NOMO-1 (cell line): ENCODE results near the gene PIBF1.
"Not testable (repeated sequence)": the region's sequence is repeated elsewhere in the genome, so short reads cannot be mapped to it uniquely, and the experiment has no call there.

Source experiments
- DNase-seq, 2 experiments: peaks; one replicate each; lab custom pipeline; 2025; ENCODE audit not compliant: unreplicated experiment in 2 of 2; lab: John Stamatoyannopoulos, UW

Gene PIBF1

GRCh38 chr13:72998012-72998411, 216.1 kb downstream of the PIBF1 start:
- DNase-seq: no peak

DNA sequence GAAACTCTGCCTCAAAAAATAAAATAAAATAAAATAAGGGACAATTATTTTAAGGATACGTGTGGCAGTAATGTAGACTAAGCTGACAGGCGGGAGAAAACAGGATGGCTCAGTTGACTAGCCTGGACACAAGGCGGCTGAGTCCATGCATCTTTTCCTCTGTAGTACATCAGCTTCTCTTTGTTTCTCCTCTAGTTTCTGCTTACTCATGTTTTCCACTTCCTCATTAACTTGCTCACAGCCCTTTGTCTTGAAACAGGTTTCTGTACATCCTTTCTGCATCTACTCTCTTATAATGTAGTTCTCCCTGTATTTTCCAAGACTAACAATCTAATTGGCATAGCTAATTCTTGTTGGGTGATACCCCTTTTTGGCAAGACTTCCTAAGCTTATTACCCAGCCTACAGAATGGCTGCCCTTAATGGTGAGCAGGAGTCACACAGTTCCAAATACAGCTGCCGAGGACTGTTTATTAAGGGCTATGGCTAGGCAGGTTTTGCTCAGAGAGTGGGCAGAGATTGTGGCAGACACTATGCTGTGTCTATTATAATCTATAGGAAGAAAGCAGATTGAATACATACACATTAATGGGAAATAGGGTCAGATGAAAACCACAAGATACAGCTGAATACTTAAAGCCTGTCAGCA, 218.2 kb downstream of the PIBF1 start:
- peak; percentile 35 to 87 for DNase-seq

DNA sequence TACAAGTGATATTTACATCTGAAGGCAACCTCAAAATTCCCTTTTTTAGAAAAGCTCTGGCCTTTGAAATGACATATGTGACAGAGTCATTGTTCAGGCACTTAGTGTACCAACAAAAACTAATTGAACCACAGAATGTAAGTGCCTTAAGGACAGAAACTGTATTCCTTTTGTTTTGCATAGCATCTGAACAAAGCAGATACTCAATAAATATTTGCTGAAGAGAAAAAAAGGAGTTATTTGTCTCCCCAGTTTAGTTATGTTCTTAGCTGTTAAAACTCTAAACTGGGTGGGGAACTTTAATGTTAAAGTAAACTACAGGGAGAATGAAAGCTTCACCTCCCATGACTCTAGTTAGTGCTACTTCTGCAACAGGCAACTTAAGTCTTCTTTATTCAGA, 220.0 kb downstream of the PIBF1 start:
- DNase-seq: no peak

GRCh38 chr13:73011751-73012150, 229.8 kb downstream of the PIBF1 start:
- no peak for DNase-seq

GRCh38 chr13:73015805-73016204, 233.9 kb downstream of the PIBF1 start:
- DNase-seq: no peak

GRCh38 chr13:73018336-73018735, 236.4 kb downstream of the PIBF1 start:
- DNase-seq: no peak

- no peak for DNase-seq
Measured at GRCh38 chr13:73025217-73026012, 243.5 kb downstream of the PIBF1 start.

DNA sequence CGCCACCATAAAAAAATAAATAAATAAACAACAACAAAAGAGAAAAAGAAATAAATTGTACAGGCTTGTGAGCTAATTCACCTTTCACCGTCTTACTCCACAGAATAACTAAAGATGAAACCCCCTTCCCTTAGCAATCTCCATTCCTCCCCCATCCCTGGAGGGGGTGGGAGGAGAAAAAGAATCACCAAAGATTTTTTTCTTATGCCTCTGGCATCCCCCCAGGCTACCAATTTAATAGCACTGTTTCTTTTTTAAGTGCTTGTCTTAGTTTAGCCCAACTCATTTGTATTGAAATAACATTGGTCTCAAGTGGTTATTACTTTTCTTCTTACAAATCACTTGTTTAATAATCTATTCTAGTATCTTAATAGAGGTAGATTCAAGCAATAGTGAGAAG, 253.0 kb downstream of the PIBF1 start:
- DNase-seq: no peak

DNA sequence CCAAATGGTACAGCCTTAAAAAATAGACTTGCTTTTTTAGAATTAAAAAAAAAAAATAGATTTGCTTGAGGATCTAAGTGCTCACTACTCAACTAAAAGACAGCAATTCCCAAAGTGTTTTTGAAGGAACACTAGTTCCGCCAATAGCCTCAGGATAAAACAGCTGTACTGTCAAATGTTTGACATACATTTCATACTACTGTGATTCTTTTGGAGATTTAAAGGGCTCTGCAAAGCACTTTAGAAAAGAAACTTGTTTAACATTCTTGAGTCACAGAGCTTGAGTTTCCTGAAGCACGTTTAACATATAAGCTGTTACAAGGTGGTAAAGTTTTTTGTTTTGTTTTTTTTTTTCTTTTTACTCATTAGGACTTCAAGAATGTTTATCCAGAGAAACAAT, 253.7 kb downstream of the PIBF1 start:
- no peak for DNase-seq

DNA sequence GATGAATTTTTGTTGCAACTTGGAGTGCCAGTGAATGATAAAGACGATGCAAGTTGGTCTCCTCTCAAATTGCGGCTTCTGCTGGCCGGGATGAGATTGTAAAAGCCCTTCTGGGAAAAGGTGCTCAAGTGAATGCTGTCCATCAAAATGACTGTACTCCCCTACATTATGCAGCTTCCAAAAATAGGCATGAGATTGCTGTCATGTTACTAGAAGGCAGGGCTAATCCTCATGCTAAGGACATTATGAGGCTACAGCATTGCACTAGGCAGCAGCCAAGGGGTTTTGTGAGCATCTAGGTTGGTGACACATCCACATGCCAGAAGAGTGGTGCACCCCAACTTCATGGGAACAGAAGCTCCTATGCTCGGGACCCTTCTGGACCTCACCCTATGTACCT, 254.6 kb downstream of the PIBF1 start:
- DNase-seq: no peak

DNA sequence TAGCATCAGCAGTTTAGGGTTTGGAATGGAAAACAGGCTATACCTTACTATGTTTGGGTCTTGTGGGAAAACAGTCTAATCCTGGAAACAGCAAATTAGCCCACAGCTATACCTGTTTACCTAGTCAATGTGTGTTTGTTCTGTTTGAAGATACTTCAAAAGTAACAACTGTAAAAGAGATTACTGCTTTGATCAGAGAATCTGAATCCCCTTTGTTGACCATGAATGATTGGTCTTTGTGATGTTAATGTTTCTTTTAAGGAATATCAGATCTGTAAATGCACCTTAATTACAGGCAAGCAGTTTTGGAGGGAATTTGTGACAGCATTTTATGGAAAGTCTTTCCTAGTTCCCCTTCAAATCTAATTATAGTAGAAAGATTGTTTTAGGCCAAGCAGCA, 256.1 kb downstream of the PIBF1 start:
- no peak for DNase-seq

DNA sequence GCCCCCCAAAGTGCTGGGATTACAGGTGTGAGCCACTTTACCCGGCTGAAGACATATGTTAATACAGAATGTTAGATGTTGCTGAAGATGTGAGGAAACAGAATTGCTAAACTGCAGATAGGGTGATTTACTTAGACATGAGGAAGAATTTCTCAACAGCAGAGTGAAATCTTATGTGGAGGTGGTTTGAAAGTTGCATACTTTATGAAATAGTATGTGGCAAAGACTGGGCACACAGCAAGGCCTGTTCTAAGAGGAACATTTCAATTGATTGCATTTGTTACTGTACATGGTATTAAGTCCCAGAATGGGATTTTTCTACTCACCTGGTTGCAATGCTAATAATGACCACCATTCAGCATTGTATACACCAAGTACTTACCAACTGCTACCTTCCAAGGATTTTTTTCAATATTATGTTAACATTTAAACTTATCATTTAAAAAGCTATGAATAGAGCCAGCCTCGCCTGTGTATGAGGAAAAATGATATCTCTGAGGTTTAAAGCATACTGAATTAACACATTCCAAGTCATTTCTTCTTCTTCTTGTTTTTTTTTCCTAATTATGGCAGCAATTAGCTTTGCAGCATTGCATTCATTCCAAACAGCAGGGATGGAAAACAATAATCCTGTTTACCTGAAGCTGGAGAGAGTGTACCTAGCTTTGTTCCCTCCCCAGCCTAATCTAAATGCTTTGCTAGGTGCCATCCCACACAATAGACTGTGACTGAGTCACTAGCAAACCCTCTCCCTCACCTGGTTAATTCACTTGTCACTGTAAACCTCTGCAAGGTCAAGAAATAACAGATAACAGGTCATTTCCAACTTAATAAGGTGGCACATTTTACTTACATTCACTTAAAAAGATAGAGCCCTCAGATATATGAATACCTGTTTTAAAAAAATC, 257.5 kb downstream of the PIBF1 start:
- DNase-seq: peak; percentile 20 to 81

- no peak for DNase-seq
Measured at GRCh38 chr13:73040484-73040883, 258.6 kb downstream of the PIBF1 start.

- DNase-seq: peak; percentile 5 to 29
Measured at GRCh38 chr13:73040968-73041596, 259.1 kb downstream of the PIBF1 start.

GRCh38 chr13:73045031-73045430, 263.1 kb downstream of the PIBF1 start:
- no peak for DNase-seq

DNA sequence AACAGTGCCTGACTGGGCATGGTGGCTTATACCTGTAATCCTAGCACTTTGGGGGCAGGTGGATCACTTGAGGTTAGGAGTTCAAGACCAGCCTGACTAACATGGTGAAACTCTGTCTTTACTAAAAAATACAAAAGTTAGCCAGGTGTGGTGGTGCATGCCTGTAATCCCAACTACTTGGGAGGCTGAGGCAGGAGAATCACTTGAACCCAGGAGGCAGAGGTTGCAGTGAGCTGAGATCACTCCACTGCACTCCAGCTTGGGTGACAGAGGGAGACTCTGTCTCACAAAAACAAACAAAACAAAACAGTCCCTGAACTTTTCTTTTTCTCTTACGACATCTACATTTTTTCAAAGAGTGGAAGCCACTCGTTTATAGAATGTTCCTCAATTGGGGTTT, 266.7 kb downstream of the PIBF1 start:
- not testable (repeated sequence) for DNase-seq

DNA sequence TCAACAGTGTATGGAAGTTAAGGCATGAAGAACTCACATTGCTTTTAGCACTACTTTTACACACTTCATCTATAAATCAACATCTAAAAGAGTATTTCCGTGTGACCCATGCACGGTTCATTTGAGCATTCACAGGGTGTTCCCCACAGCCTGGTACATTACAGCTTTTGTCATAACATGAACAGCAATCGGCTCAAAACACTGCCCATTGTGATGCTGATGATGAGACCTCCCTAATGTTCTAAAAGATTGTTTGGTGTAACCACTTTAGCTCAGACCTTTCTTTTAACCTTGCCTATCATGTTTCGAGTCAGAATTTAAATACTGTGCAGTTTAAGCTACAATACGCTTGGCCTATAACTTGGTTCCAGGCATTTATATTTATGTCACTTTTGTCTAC, 272.8 kb downstream of the PIBF1 start:
- DNase-seq: no peak

- DNase-seq: no peak
Measured at GRCh38 chr13:73055813-73056564, 274.1 kb downstream of the PIBF1 start.

- no peak for DNase-seq
Measured at GRCh38 chr13:73056565-73056962, 274.6 kb downstream of the PIBF1 start.
